Breast epithelium (tissue), 3 donors: ENCODE measurements around the gene MAPK8IP2.
"Not testable (repeated sequence)": the region's sequence is repeated elsewhere in the genome, so short reads cannot be mapped to it uniquely, and the experiment has no call there.

ENCODE experiments used
- POLR2A ChIP-seq: fragments of 450-650 bp; IDR thresholded peaks from one replicate; pipeline ENCODE4 v1.6.1; 2016; ENCODE audit warnings: antibody characterized with exemption, mild to moderate bottlenecking, moderate library complexity
- POLR2AphosphoS5 ChIP-seq, 3 donors: sonication (generic); formaldehyde crosslinking; IDR thresholded peaks; one replicate each; pipeline ENCODE4 v1.6.1; 2017; ENCODE audit warnings: antibody characterized with exemption in 3 of 3
- TF ChIP-seq, protein P1 (sequence below), 3 donors: fragments of 450-650 bp; IDR thresholded peaks; one replicate each; pipeline ENCODE4 v1.5.1; 2016 to 2017; ENCODE audit warnings: antibody characterized with exemption in 3 of 3, mild to moderate bottlenecking in 3 of 3, moderate library complexity in 3 of 3

DNA sequence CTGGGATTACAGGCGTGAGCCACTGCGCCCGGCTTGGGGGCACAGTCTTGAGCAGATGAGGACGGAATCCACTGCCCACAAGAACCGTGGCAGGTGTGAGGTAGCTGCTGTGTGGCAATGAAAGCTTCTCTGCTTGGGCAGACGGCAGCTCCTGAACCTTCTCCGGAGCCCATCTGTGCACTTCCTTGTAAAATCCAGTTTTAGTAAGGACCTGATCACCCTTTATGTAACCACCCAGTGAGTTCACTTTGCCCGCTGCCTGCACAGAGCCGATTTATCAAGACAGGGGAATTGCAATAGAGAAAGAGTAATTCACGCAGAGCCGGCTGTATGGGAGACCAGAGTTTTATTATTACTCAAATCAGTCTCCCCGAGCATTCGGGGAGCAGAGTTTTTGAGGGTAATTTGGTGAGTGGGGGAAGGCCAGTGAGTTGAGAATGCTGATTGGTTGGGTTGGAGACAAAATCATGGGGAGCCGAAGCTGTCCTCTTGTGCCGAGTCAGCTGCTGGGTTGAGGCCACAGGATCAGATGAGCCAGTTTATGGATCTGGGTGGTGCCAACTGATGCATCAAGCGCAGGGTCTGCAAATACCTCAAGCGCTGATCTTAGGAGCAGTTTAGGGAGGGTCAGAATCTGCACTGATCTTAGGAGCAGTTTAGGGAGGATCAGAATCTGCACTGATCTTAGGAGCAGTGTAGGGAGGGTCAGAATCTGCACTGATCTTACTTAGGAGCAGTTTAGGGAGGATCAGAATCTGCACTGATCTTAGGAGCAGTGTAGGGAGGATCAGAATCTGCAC, 42.6 kb downstream of the MAPK8IP2 start:
- not testable (repeated sequence) for TF ChIP-seq POLR2A; POLR2AphosphoS5 (IDR thresholded peaks at IDR 0.05)
- TF ChIP-seq, protein P1, sequence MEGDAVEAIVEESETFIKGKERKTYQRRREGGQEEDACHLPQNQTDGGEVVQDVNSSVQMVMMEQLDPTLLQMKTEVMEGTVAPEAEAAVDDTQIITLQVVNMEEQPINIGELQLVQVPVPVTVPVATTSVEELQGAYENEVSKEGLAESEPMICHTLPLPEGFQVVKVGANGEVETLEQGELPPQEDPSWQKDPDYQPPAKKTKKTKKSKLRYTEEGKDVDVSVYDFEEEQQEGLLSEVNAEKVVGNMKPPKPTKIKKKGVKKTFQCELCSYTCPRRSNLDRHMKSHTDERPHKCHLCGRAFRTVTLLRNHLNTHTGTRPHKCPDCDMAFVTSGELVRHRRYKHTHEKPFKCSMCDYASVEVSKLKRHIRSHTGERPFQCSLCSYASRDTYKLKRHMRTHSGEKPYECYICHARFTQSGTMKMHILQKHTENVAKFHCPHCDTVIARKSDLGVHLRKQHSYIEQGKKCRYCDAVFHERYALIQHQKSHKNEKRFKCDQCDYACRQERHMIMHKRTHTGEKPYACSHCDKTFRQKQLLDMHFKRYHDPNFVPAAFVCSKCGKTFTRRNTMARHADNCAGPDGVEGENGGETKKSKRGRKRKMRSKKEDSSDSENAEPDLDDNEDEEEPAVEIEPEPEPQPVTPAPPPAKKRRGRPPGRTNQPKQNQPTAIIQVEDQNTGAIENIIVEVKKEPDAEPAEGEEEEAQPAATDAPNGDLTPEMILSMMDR (IDR thresholded peaks at IDR 0.05), result not testable (repeated sequence)
